Measurements from ENCODE around the gene DIDO1. TPM values are rescaled to one million over a fixed set of nuclear protein-coding genes. Genes with fewer than 3 reads are reported as not detected.

The DIDO1 gene
- total RNA-seq, result 10 to 100 TPM; 38.1 to 42.5 (median 40.0) TPM
- polyA plus RNA-seq, result 23.3 TPM
- long read RNA-seq, donor 1, transcript DIDO1-202 (6 exons, 2,707 nt), result minor isoform, 21 of 96 reads
- long read RNA-seq, donor 1, transcript DIDO1-205 (6 exons, 2,833 nt), result minor isoform, 11 of 96 reads
- long read RNA-seq, donor 1, transcript DIDO1-204 (6 exons, 2,704 nt), result major isoform, 25 of 96 reads
- long read RNA-seq, donor 1, partial matches to known transcripts, result 15 of 96 reads
- long read RNA-seq, donor 1, other reads (novel, unspliced or antisense), result 24 of 96 reads
- long read RNA-seq, donor 2, transcript DIDO1-202 (6 exons, 2,707 nt), result major isoform, 19 of 27 reads
- long read RNA-seq, donor 2, partial matches to known transcripts, result 4 of 27 reads
- long read RNA-seq, donor 2, other reads (novel, unspliced or antisense), result 1 of 27 reads
- long read RNA-seq, donor 3, transcript DIDO1-202 (6 exons, 2,707 nt), result major isoform, 127 of 198 reads
- long read RNA-seq, donor 3, transcript DIDO1-205 (6 exons, 2,833 nt), result minor isoform, 32 of 198 reads
- long read RNA-seq, donor 3, partial matches to known transcripts, result 19 of 198 reads
- long read RNA-seq, donor 3, other reads (novel, unspliced or antisense), result 20 of 198 reads
- long read RNA-seq, donor 4, transcript DIDO1-202 (6 exons, 2,707 nt), result minor isoform, 5 of 34 reads
- long read RNA-seq, donor 4, transcript DIDO1-205 (6 exons, 2,833 nt), result major isoform, 9 of 34 reads
- long read RNA-seq, donor 4, transcript DIDO1-204 (6 exons, 2,704 nt), result minor isoform, 7 of 34 reads
- long read RNA-seq, donor 4, partial matches to known transcripts, result 4 of 34 reads
- long read RNA-seq, donor 4, other reads (novel, unspliced or antisense), result 9 of 34 reads

GRCh38 chr20:62926229-62927127 lies at the start of gene DIDO1:
TSS of gene DIDO1 (minus strand) at chr20:62926505.
- Histone ChIP-seq H3K9me3 (ENCODE audit: control insufficient read depth, low read length) (no peaks in the 10 kb centered on the region), H3K4me1 (ENCODE audit: control insufficient read depth, insufficient read depth, low read length) (peaks cover 9% of the 10 kb centered on the region), H3K27me3 (ENCODE audit: control insufficient read depth, insufficient read depth) (no peaks in the 10 kb centered on the region), H3K4me3 (ENCODE audit: low read length) (peak within 1 kb of the TSS; percentile 97), H3K27ac (ENCODE audit: low read length) (peak within 1 kb of the TSS; percentile 100)
- ATAC-seq (peak; percentile 87 to 91), DNase-seq (peak; percentile 90 to 96 (median 95))
- WGBS, result under 1% methylated on average over 92 of the region's 92 CpGs
- intact Hi-C loops (cut with DNase I), result no loop called here

DNA sequence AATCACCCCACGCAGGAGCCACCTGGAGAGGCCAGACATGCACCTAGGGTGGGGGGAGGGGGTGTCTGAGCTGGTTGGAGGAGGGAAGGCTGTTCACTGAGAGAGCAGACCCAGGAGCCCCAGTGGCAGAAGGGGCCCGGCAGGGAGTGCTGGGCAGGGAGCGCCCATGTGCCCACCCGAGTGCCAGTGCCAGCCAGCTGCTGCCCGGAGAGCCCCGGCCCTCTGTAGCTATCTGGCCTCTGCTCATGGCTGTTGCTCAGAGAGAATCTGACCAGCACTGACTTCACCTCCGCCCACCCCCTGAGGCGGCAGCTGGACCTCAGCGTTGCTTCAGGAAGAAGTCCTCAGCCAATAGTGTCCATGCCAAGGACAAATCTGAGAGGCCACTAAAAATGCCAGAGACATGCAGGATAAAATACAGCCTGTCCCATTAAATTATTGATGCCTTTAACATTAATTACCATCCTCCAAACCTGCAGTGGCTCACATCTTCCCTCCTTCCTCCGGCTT lies 49.0 kb upstream of the DIDO1 start:
- no peak for ATAC-seq
- DNase-seq, result no peak
- intact Hi-C loops (cut with DNase I), result no loop called here
- WGBS, result 59% methylated on average over 10 of the region's 10 CpGs
- no peaks in the 10 kb centered on the region for H3K9me3 ChIP-seq (ENCODE audit: control insufficient read depth, low read length)
- no peaks in the 10 kb centered on the region for H3K4me1 ChIP-seq (ENCODE audit: control insufficient read depth, insufficient read depth, low read length)
- no peaks in the 10 kb centered on the region for H3K27me3 ChIP-seq (ENCODE audit: control insufficient read depth, insufficient read depth)
- no peak overlapping the region for H3K4me3 ChIP-seq (ENCODE audit: low read length)
- H3K27ac ChIP-seq (ENCODE audit: low read length), result no peak overlapping the region

DNA sequence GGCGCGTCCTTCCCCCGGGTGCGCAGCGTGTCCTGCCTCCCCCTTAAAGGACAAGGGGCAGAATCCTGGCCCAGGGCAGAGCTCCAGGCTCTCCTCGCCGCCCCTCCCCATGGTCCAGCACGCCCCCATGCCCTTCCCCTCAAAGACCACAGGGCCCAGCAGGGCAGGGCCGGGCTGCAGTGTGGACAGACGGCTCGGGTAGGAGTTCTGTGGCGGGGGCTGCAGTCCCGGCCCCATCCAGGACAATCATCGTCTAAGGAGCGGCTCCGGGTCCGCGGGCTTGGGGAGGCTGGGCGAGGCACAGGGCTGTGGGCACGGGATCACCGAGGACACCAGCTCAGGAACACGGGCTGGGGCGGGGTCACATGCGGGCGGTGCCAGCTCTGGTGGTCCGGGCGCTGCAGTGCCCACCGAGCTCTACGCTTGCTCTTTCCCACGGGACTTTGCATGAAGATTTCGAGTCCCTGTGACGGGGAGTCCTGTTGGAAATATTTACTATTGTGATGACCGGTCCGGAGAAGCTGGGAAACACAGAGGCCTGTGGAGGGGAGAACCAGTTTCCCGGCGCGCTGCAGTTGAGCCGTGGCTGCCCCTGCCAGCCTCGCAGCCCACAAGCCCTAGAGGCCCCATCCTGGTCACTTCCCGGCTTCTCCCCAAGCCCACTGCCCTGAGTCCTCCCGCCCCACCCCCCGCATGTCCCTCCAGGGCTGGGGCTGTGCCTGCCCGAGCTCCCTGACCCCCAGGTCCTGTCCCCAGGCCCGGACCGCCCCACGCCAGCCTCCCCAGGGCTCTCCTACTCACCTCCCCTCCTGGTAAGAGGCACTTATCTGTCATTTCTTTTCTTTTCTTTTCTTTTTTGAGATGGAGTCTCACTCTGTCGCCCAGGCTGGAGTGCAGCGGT lies 46.8 kb upstream of the DIDO1 start:
- DNase-seq, result no peak
- Histone ChIP-seq H3K4me1 (ENCODE audit: control insufficient read depth, insufficient read depth, low read length) (no peaks in the 10 kb centered on the region), H3K27me3 (ENCODE audit: control insufficient read depth, insufficient read depth) (no peaks in the 10 kb centered on the region), H3K9me3 (ENCODE audit: control insufficient read depth, low read length) (no peaks in the 10 kb centered on the region), H3K27ac (ENCODE audit: low read length) (no peak overlapping the region), H3K4me3 (ENCODE audit: low read length) (no peak overlapping the region)
- peak in 1 of 2 donors; percentile 17 for ATAC-seq
- 16% methylated on average over 48 of the region's 48 CpGs for whole genome bisulfite sequencing
- intact Hi-C loops (cut with DNase I), result loop anchor here in 1 of 4 donors (2.0 kb wide), 1 partner anchor 36 kb away; no protein-coding TSS in a partner anchor

- no peaks in the 10 kb centered on the region for H3K4me1 ChIP-seq (ENCODE audit: control insufficient read depth, insufficient read depth, low read length)
- DNase-seq (peak; percentile 86 to 95 (median 94)), ATAC-seq (peak; percentile 90 to 91)
- intact Hi-C loops (cut with DNase I), result loop anchor here in 1 of 4 donors (2.0 kb wide), 1 partner anchor 37 kb away; no protein-coding TSS in a partner anchor
- WGBS, result 6% methylated on average over 38 of the region's 38 CpGs
- no peak overlapping the region for H3K27ac ChIP-seq (ENCODE audit: low read length)
- H3K4me3 ChIP-seq (ENCODE audit: low read length), result no peak overlapping the region
- no peaks in the 10 kb centered on the region for H3K9me3 ChIP-seq (ENCODE audit: control insufficient read depth, low read length)
- no peaks in the 10 kb centered on the region for H3K27me3 ChIP-seq (ENCODE audit: control insufficient read depth, insufficient read depth)
Measured at GRCh38 chr20:62971950-62972844, 45.9 kb upstream of the DIDO1 start.

DNA sequence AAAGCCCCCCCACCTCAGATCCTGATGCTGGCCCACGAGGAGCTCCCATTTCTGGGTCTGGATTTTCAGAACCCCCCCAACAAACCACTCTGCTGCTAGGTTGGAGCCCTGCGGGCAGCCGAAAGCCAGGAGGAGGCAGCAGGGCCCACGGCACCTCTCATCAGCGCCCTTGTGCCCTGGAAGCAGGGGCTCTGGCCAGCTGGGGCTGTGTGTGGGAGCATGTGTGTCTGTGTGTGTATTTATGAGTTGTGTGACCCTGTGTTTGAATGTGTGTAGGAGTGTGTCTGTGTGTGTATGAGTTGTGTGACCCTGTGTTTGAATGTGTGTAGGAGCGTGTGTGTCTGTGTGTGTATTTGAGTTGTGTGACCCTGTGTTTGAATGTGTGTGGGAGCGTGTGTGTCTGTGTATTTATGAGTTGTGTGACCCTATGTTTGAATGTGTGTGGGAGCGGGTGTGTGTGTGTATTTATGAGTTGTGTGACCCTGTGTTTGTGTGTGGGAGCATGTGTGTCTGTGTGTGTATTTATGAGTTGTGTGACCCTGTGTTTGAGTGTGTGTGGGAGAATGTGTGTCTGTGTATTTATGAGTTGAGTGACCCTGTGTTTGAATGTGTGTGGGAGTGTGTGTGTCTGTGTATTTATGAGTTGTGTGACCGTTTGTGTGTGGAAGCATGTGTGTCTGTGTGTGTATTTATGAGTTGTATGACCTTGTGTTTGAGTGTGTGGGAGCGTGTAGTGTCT lies 45.1 kb upstream of the DIDO1 start:
- ATAC-seq, result no peak
- H3K4me3 ChIP-seq (ENCODE audit: low read length), result no peak overlapping the region
- no peak overlapping the region for H3K27ac ChIP-seq (ENCODE audit: low read length)
- H3K4me1 ChIP-seq (ENCODE audit: control insufficient read depth, insufficient read depth, low read length), result no peaks in the 10 kb centered on the region
- H3K27me3 ChIP-seq (ENCODE audit: control insufficient read depth, insufficient read depth), result no peaks in the 10 kb centered on the region
- 67% methylated on average over 10 of the region's 10 CpGs for WGBS
- no peaks in the 10 kb centered on the region for H3K9me3 ChIP-seq (ENCODE audit: control insufficient read depth, low read length)
- intact Hi-C loops (cut with DNase I), result no loop called here
- no peak for DNase-seq

GRCh38 chr20:62970307-62971210 lies 44.3 kb upstream of the DIDO1 start:
- ATAC-seq, result no peak
- no peaks in the 10 kb centered on the region for H3K27me3 ChIP-seq (ENCODE audit: control insufficient read depth, insufficient read depth)
- no peak overlapping the region for H3K27ac ChIP-seq (ENCODE audit: low read length)
- H3K9me3 ChIP-seq (ENCODE audit: control insufficient read depth, low read length), result no peaks in the 10 kb centered on the region
- 68% methylated on average over 33 of the region's 33 CpGs for WGBS
- intact Hi-C loops (cut with DNase I), result no loop called here
- no peak overlapping the region for H3K4me3 ChIP-seq (ENCODE audit: low read length)
- H3K4me1 ChIP-seq (ENCODE audit: control insufficient read depth, insufficient read depth, low read length), result no peaks in the 10 kb centered on the region
- no peak for DNase-seq

DNA sequence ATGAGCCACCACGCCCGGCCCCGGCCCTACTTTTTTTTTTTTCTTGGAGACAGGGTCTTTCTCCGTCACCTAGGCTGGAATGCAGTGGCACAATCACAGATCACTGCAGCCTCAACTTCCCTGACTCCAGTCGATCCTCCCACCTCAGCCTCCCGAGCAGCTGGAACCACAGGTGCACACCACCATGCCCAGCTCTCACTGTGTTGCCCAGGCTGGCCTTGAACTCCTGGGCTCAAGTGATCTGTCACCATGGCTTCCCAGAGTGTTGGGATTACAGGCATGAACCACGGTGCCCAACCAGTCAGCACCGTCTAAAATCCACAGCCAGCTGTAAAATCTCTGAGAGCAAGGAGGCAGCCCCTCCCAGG lies 43.6 kb upstream of the DIDO1 start:
- Histone ChIP-seq H3K27me3 (ENCODE audit: control insufficient read depth, insufficient read depth) (no peaks in the 10 kb centered on the region), H3K9me3 (ENCODE audit: control insufficient read depth, low read length) (no peaks in the 10 kb centered on the region), H3K27ac (ENCODE audit: low read length) (no peak overlapping the region), H3K4me1 (ENCODE audit: control insufficient read depth, insufficient read depth, low read length) (no peaks in the 10 kb centered on the region), H3K4me3 (ENCODE audit: low read length) (no peak overlapping the region)
- no peak for ATAC-seq
- WGBS, result 78% methylated on average over 8 of the region's 8 CpGs
- DNase-seq, result no peak
- intact Hi-C loops (cut with DNase I), result no loop called here

GRCh38 chr20:62969179-62969760 lies 43.0 kb upstream of the DIDO1 start:
- no peak for ATAC-seq
- 43% methylated on average over 16 of the region's 16 CpGs for WGBS
- DNase-seq, result no peak
- no peaks in the 10 kb centered on the region for H3K27me3 ChIP-seq (ENCODE audit: control insufficient read depth, insufficient read depth)
- intact Hi-C loops (cut with DNase I), result no loop called here
- H3K27ac ChIP-seq (ENCODE audit: low read length), result no peak overlapping the region
- H3K9me3 ChIP-seq (ENCODE audit: control insufficient read depth, low read length), result no peaks in the 10 kb centered on the region
- H3K4me3 ChIP-seq (ENCODE audit: low read length), result no peak overlapping the region
- no peaks in the 10 kb centered on the region for H3K4me1 ChIP-seq (ENCODE audit: control insufficient read depth, insufficient read depth, low read length)

Data from right cardiac atrium (tissue), 5 donors.